ENCODE measurements around the gene SLC12A5. TPM values are rescaled to one million over a fixed set of nuclear protein-coding genes. Genes with fewer than 3 reads are reported as not detected.

The SLC12A5 gene
- total RNA-seq, 1 experiment from 2014 or later = 7.2 TPM

GRCh38 chr20:46089417-46090388, 60.7 kb downstream of the SLC12A5 start, which contains the start of gene NCOA5 (continued):
- TF ChIP-seq CBFB (CRISPR knock-in tag; IDR thresholded peaks at IDR 0.05; ENCODE audit: low read depth) (no peak), TCF7 (CRISPR knock-in tag; IDR thresholded peaks at IDR 0.05; ENCODE audit: low read depth) (no peak), ZNF232 (CRISPR knock-in tag; IDR thresholded peaks at IDR 0.05) (peak; percentile 42; the same call in 1 of the 2 replicates), MXD4 (CRISPR knock-in tag; IDR thresholded peaks at IDR 0.05; ENCODE audit: borderline replicate concordance) (no peak), NFATC4 (CRISPR knock-in tag; IDR thresholded peaks at IDR 0.05) (no peak), ATF6 (CRISPR knock-in tag; IDR thresholded peaks at IDR 0.05) (no peak), PRRX2 (CRISPR knock-in tag; IDR thresholded peaks at IDR 0.05) (no peak), FOXP4 (CRISPR knock-in tag; IDR thresholded peaks at IDR 0.05) (peak; percentile 95), IRF2 (CRISPR knock-in tag; IDR thresholded peaks at IDR 0.05; ENCODE audit: borderline replicate concordance, low read depth) (no peak), TP53 (CRISPR knock-in tag; IDR thresholded peaks at IDR 0.05) (peak; percentile 77; the same call in 1 of the 2 replicates), EMX1 (CRISPR knock-in tag; IDR thresholded peaks at IDR 0.05) (no peak), PREB (CRISPR knock-in tag; IDR thresholded peaks at IDR 0.05; ENCODE audit: borderline replicate concordance) (0 out of 2 replicates have a peak, but pooled peaks have one; percentile 58), ZBTB21 (CRISPR knock-in tag; IDR thresholded peaks at IDR 0.05; ENCODE audit: borderline replicate concordance) (no peak), JUN (CRISPR knock-in tag; IDR thresholded peaks at IDR 0.05) (peak; percentile 80; the same call in 1 of the 2 replicates), SMAD4 (CRISPR knock-in tag; IDR thresholded peaks at IDR 0.05) (no peak; the same call in 1 of the 2 replicates), ZSCAN18 (CRISPR knock-in tag; IDR thresholded peaks at IDR 0.05) (no peak), ZNF219 (CRISPR knock-in tag; IDR thresholded peaks at IDR 0.05; ENCODE audit: borderline replicate concordance) (peak; percentile 74; the same call in 1 of the 2 replicates), ATF3 (CRISPR knock-in tag; conservative IDR thresholded peaks at IDR 0.05) (no peak), SMAD3 (CRISPR knock-in tag; IDR thresholded peaks at IDR 0.05; ENCODE audit: borderline replicate concordance) (no peak), ATF1 (CRISPR knock-in tag; IDR thresholded peaks at IDR 0.05) (no peak), ELF4 (CRISPR knock-in tag; IDR thresholded peaks at IDR 0.05; ENCODE audit: low read depth) (peak; percentile 41; the same call in 1 of the 2 replicates), ESRRA (CRISPR knock-in tag; IDR thresholded peaks at IDR 0.05; ENCODE audit: borderline replicate concordance) (no peak; the same call in 1 of the 2 replicates), GTF2I (CRISPR knock-in tag; conservative IDR thresholded peaks at IDR 0.05) (no peak), ZNF512 (CRISPR knock-in tag; IDR thresholded peaks at IDR 0.05; ENCODE audit: borderline replicate concordance) (no peak), NR3C1 (CRISPR knock-in tag; conservative IDR thresholded peaks at IDR 0.05; ENCODE audit: low read depth) (peak; percentile 39; the same call in 1 of the 2 replicates), TEAD1 (CRISPR knock-in tag; IDR thresholded peaks at IDR 0.05) (peak; percentile 90; the same call in 1 of the 2 replicates), HMGXB4 (CRISPR knock-in tag; IDR thresholded peaks at IDR 0.05) (peak; percentile 95), ZNF121 (CRISPR knock-in tag; IDR thresholded peaks at IDR 0.05) (no peak)
